Left colon (tissue), 2 donors: ENCODE results near the gene ZC3H12D. TPM values are rescaled to one million over a fixed set of nuclear protein-coding genes. Genes with fewer than 3 reads are reported as not detected.
A peak's percentile ranks its signal among the peaks of the same experiment; 100 is the strongest.

Experiments used
- ATAC-seq: fragments of 200-7000 bp; cut with Tn5 transposase; one replicate; pipeline ENCODE4 v1.9.1; 2020; ENCODE audit warnings: mild to moderate bottlenecking, moderate library complexity
- DNase-seq, 2 donors: peaks; one replicate each; pipeline ENCODE4 v3.0.0-alpha.2; 2020
- intact Hi-C, 2 donors: fragments of 100-400 bp; cut with DNase I in 1 of 2; cut with micrococcal nuclease in 1 of 2; formaldehyde crosslinking; loops; one replicate each; pipeline versions ENCODE4 v1.11.2 to v1.14.0; 2022; cut with DNase I, micrococcal nuclease
- total RNA-seq, 2 donors: library from RNA; stranded (reverse); fragmentation: NEBNext Ultra II Directional; extraction: Animal tissue kit (Norgen Biotek cat#: 25700); gene quantifications; one replicate each; pipeline ENCODE4 v1.2.1, GENCODE V29; 2021
- donor health status: DM: no; HTN: no; CAD: no.
- donor health status: DM: yes; HTN: yes; CAD: no.

ZC3H12D gene
- total RNA-seq, 2 donors from 2014 or later, result 4.3 to 8.7 TPM

GRCh38 chr6:149431905-149432775 lies 52.7 kb downstream of the ZC3H12D start:
- DNase-seq (peak; percentile 85 to 95), ATAC-seq (peak; percentile 97)
- intact Hi-C loops, result loop anchor here in 1 of 2 donors (5.0 to 10.0 kb wide), 2 partner anchors 350 to 407 kb away; no protein-coding TSS in a partner anchor

- intact Hi-C loops, result loop anchor here (5.0 to 10.0 kb wide), 3 partner anchors 345 to 405 kb away; no protein-coding TSS in a partner anchor
- DNase-seq, result no peak
- no peak for ATAC-seq
Measured at GRCh38 chr6:149429427-149430360, 55.1 kb downstream of the ZC3H12D start.

- intact Hi-C loops, result loop anchor here in 1 of 2 donors (10.0 kb wide), 1 partner anchor 344 kb away; no protein-coding TSS in a partner anchor
- DNase-seq (no peak), ATAC-seq (no peak)
Measured at GRCh38 chr6:149428606-149429005, 56.2 kb downstream of the ZC3H12D start.

GRCh38 chr6:149425754-149426153 lies 59.1 kb downstream of the ZC3H12D start:
- intact Hi-C loops, result loop anchor here in 1 of 2 donors (10.0 kb wide), 1 partner anchor 341 kb away; no protein-coding TSS in a partner anchor
- no peak for ATAC-seq
- no peak for DNase-seq

GRCh38 chr6:149425224-149425623 lies 59.6 kb downstream of the ZC3H12D start:
- ATAC-seq, result no peak
- DNase-seq, result no peak
- intact Hi-C loops, result loop anchor here in 1 of 2 donors (10.0 kb wide), 1 partner anchor 340 kb away; no protein-coding TSS in a partner anchor

GRCh38 chr6:149423964-149424440 lies 60.8 kb downstream of the ZC3H12D start:
- intact Hi-C loops, result loop anchor here in 1 of 2 donors (10.0 kb wide), 1 partner anchor 339 kb away; no protein-coding TSS in a partner anchor
- DNase-seq, result no peak
- ATAC-seq, result no peak

- intact Hi-C loops, result loop anchor here in 1 of 2 donors (10.0 kb wide), 1 partner anchor 338 kb away; no protein-coding TSS in a partner anchor
- DNase-seq, result no peak
- ATAC-seq, result no peak
Measured at GRCh38 chr6:149422581-149422980, 62.2 kb downstream of the ZC3H12D start.

GRCh38 chr6:149421132-149421531 lies 63.7 kb downstream of the ZC3H12D start:
- ATAC-seq (no peak), DNase-seq (no peak)
- intact Hi-C loops, result loop anchor here in 1 of 2 donors (10.0 kb wide), 1 partner anchor 336 kb away; no protein-coding TSS in a partner anchor

- intact Hi-C loops, result loop anchor here in 1 of 2 donors (10.0 kb wide), 1 partner anchor 335 kb away; no protein-coding TSS in a partner anchor
- DNase-seq (no peak), ATAC-seq (no peak)
Measured at GRCh38 chr6:149419696-149420404, 65.0 kb downstream of the ZC3H12D start.

GRCh38 chr6:149414821-149415220 lies 70.0 kb downstream of the ZC3H12D start:
- DNase-seq (no peak), ATAC-seq (peak; percentile 94)
- intact Hi-C loops, result no loop called here

- intact Hi-C loops, result no loop called here
- ATAC-seq (no peak), DNase-seq (no peak)
Measured at GRCh38 chr6:149414009-149414408, 70.8 kb downstream of the ZC3H12D start.

GRCh38 chr6:149410557-149410956 lies 74.3 kb downstream of the ZC3H12D start:
- DNase-seq, result no peak
- intact Hi-C loops, result no loop called here
- ATAC-seq, result no peak

- intact Hi-C loops, result no loop called here
- ATAC-seq (no peak), DNase-seq (no peak)
Measured at GRCh38 chr6:149409617-149410016, 75.2 kb downstream of the ZC3H12D start.

GRCh38 chr6:149405823-149406765 lies 78.7 kb downstream of the ZC3H12D start:
- intact Hi-C loops, result no loop called here
- DNase-seq, result no peak
- ATAC-seq, result peak; percentile 72

GRCh38 chr6:149403534-149403933 lies 81.3 kb downstream of the ZC3H12D start:
- ATAC-seq, result no peak
- intact Hi-C loops, result no loop called here
- DNase-seq, result no peak

- intact Hi-C loops, result no loop called here
- DNase-seq (no peak), ATAC-seq (no peak)
Measured at GRCh38 chr6:149400050-149400449, 84.8 kb downstream of the ZC3H12D start, which contains the start of gene SUMO4. SUMO4 (plus strand) TSS chr6:149400262; CDS start chr6:149400392, 130 bp downstream.

- intact Hi-C loops, result no loop called here
- DNase-seq (no peak), ATAC-seq (no peak)
Measured at GRCh38 chr6:149397384-149397783, 87.4 kb downstream of the ZC3H12D start.
